Esophagus muscularis mucosa (tissue), 4 donors: ENCODE measurements around the gene KMT2D. TPM values are rescaled to one million over a fixed set of nuclear protein-coding genes. Genes with fewer than 3 reads are reported as not detected.
A peak's percentile ranks its signal among the peaks of the same experiment; 100 is the strongest.

ENCODE experiments used
- DNase-seq: peaks from one replicate; pipeline ENCODE4 v3.0.0-alpha.2; 2017; ENCODE audit errors: extremely low spot score
- H3K27ac ChIP-seq, 4 donors: fragments of 200-600 bp; sonication (generic); replicated peaks in 1 of 4; 1 replicate in 3 of 4; 2 replicates in 1 of 4; pipeline ENCODE4 v1.5.1; 2016 to 2019; ENCODE audit warnings: mild to moderate bottlenecking in 1 of 4
- H3K27me3 ChIP-seq, 4 donors: fragments of 200-600 bp; sonication (generic); one replicate each; pipeline versions ENCODE4 v1.5.1 to v1.6.0; 2016 to 2019
- H3K36me3 ChIP-seq, 4 donors: fragments of 200-600 bp; sonication (generic); one replicate each; pipeline ENCODE4 v1.5.1; 2016 to 2019
- H3K4me1 ChIP-seq, 4 donors: fragments of 200-600 bp; sonication (generic); one replicate each; pipeline ENCODE4 v1.5.1; 2016 to 2019
- H3K4me3 ChIP-seq, 4 donors: fragments of 200-600 bp; sonication (generic); 1 replicate in 2 of 4; 2 replicates in 2 of 4; pipeline ENCODE4 v1.5.1; 2016 to 2019; ENCODE audit warnings: mild to moderate bottlenecking in 4 of 4, moderate library complexity in 1 of 4
- H3K9me3 ChIP-seq, 4 donors: fragments of 200-600 bp; sonication (generic); 1 replicate in 3 of 4; 2 replicates in 1 of 4; pipeline ENCODE4 v1.5.1; 2016 to 2019
- CTCF ChIP-seq, 3 experiments: fragments of 200-600 bp in 2 of 3; fragments of 450-650 bp in 1 of 3; sonication (generic) in 2 of 3; IDR thresholded peaks; one replicate each; pipeline ENCODE4 v1.5.1; 2017 to 2019; ENCODE audit warnings: antibody characterized with exemption in 3 of 3, mild to moderate bottlenecking in 2 of 3, moderate library complexity in 1 of 3
- EP300 ChIP-seq: sonication (generic); formaldehyde crosslinking; IDR thresholded peaks from one replicate; pipeline ENCODE4 v1.6.1; 2017; ENCODE audit warnings: antibody characterized with exemption
- POLR2A ChIP-seq: fragments of 450-650 bp; IDR thresholded peaks from one replicate; pipeline ENCODE4 v1.6.1; 2017; ENCODE audit warnings: antibody characterized with exemption, moderate library complexity, mild to moderate bottlenecking, low read depth
- POLR2AphosphoS5 ChIP-seq, 2 donors: sonication (generic); formaldehyde crosslinking; IDR thresholded peaks; one replicate each; pipeline ENCODE4 v1.6.1; 2017; ENCODE audit warnings: antibody characterized with exemption in 2 of 2
- WGBS: methylation state at CpG from one replicate; pipeline ENCODE4 v1.1.5; 2018; 5-methylcytosine and 5-hydroxymethylcytosine counted together
- intact Hi-C: fragments of 100-400 bp; cut with DNase I; formaldehyde crosslinking; loops from one replicate; pipeline ENCODE4 v1.15.1; 2023
- total RNA-seq, 4 donors: library from RNA; depleted of rRNA; stranded (reverse); fragments of >200 nt; gene quantifications; one replicate each; pipeline versions ENCODE4 v1.1.0 to v1.2.1, GENCODE V29; 2016

The KMT2D gene
- total RNA-seq, 4 donors from 2014 or later: 47.2 to 85.2 (median 76.2) TPM

GRCh38 chr12:49050507-49051372 is 9.9 kb downstream of the KMT2D start:
- Histone ChIP-seq H3K4me3 (no peak overlapping the region), H3K36me3 (peaks cover 82 to 96% (median 95%) of the 10 kb centered on the region in 4 donors), H3K27ac (no peak overlapping the region), H3K4me1 (peaks cover 8 to 14% (median 12%) of the 10 kb centered on the region in 4 donors), H3K9me3 (no peaks in the 10 kb centered on the region), H3K27me3 (no peaks in the 10 kb centered on the region)
- 91% methylated on average over 12 of the region's 13 CpGs for WGBS
- DNase-seq: no peak
- intact Hi-C loops: no loop called here
- TF ChIP-seq EP300 (no peak), POLR2A (no peak), CTCF (IDR thresholded peaks at IDR 0.05) (no peak), POLR2AphosphoS5 (IDR thresholded peaks at IDR 0.05) (no peak)

- WGBS: 71% methylated on average over 17 of the region's 20 CpGs
- intact Hi-C loops: no loop called here
- Histone ChIP-seq H3K4me1 (peaks cover 0 to 3% (median 2%) of the 10 kb centered on the region in 4 donors), H3K27me3 (no peaks in the 10 kb centered on the region), H3K36me3 (peaks cover 92 to 100% (median 100%) of the 10 kb centered on the region in 4 donors), H3K9me3 (no peaks in the 10 kb centered on the region), H3K27ac (no peak overlapping the region), H3K4me3 (no peak overlapping the region)
- TF ChIP-seq POLR2AphosphoS5 (IDR thresholded peaks at IDR 0.05) (peak in 1 of 2 donors; percentile 4), CTCF (IDR thresholded peaks at IDR 0.05) (no peak), POLR2A (no peak)
- DNase-seq: no peak
Measured at GRCh38 chr12:49049566-49050224, 10.9 kb downstream of the KMT2D start.

GRCh38 chr12:49048953-49049352 is 11.6 kb downstream of the KMT2D start:
- TF ChIP-seq CTCF (IDR thresholded peaks at IDR 0.05) (no peak), POLR2AphosphoS5 (IDR thresholded peaks at IDR 0.05) (no peak), EP300 (no peak), POLR2A (no peak)
- peaks cover 92 to 100% (median 100%) of the 10 kb centered on the region in 4 donors for H3K36me3 ChIP-seq
- intact Hi-C loops: no loop called here
- WGBS: 91% methylated on average over 10 of the region's 10 CpGs
- H3K27me3 ChIP-seq: no peaks in the 10 kb centered on the region
- H3K4me1 ChIP-seq: no peaks in the 10 kb centered on the region
- no peak overlapping the region for H3K4me3 ChIP-seq
- DNase-seq: no peak
- H3K9me3 ChIP-seq: no peaks in the 10 kb centered on the region
- no peak overlapping the region for H3K27ac ChIP-seq

DNA sequence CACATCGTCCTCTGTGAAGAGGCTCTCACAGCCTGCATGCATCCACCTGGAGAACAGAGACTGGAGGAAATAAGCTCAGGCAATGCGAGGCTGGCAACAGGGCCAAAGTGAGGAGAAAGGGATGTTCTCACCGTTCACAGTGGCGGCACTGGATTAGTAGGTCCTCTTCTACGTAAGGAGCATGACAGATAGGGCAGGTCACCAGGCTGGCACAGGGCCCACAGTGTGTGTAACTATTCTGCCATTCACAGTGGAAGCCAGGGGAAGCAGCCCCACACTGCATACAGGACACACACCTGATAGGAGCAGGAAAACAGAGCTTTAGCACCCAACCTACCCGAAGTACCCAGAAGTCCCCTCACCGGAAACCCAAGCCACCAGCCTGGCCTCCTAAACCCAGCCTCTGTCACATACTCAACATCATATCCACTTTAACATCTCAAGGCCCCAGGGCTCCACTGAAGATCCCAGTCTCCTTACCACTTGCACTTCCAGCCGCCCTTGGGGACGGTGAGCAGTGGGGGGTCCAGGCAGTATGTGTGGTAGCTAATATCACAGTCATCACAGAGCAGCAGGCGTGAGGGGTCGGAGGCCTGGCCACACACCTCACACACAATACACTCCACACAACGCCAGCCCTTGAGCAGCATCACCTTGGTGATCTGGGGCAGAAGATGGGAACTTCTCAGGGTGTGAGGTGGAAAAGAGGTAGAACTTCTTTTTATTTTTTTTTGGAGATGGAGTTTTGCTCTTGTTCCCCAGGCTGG is 14.3 kb downstream of the KMT2D start:
- intact Hi-C loops: no loop called here
- TF ChIP-seq CTCF (IDR thresholded peaks at IDR 0.05) (no peak), POLR2AphosphoS5 (IDR thresholded peaks at IDR 0.05) (no peak), EP300 (no peak), POLR2A (no peak)
- no peaks in the 10 kb centered on the region for H3K9me3 ChIP-seq
- peaks cover 91 to 100% (median 100%) of the 10 kb centered on the region in 4 donors for H3K36me3 ChIP-seq
- H3K4me3 ChIP-seq: no peak overlapping the region
- H3K4me1 ChIP-seq: no peaks in the 10 kb centered on the region
- 98% methylated on average over 11 of the region's 12 CpGs for WGBS
- no peak overlapping the region for H3K27ac ChIP-seq
- no peaks in the 10 kb centered on the region for H3K27me3 ChIP-seq
- DNase-seq: no peak
